K562 (cell line): Measurements from ENCODE around the gene PDPK1. TPM values are rescaled to one million over a fixed set of nuclear protein-coding genes. Genes with fewer than 3 reads are reported as not detected.

Source experiments
- ATAC-seq: fragments of 200-7000 bp; cut with Tn5 transposase; 3 replicates; pipeline ENCODE4 v1.9.1; 2020; ENCODE audit warnings: moderate library complexity
- BruUV-seq: library from RNA; stranded (reverse); fragments of 400-500 nt; replicated peaks from 2 replicates; lab custom pipeline; 2021; lab: Mats Ljungman, UMichigan
- CTCF ChIA-PET: fragments of 300-600 bp; formaldehyde crosslinking; extraction: SDS; loops from one replicate; lab custom pipeline; 2021; ENCODE audit warnings: low intra/inter-chr PET ratio; lab: Yijun Ruan, JAX
- POLR2A ChIA-PET: fragments of 300-600, 350-650 bp; sonication (Branson Sonifier 250); formaldehyde crosslinking; extraction: SDS; loops from one replicate; lab custom pipeline; 2021; ENCODE audit warnings: antibody characterized with exemption, inconsistent platforms; lab: Yijun Ruan, JAX
- DNase-seq, 4 experiments: peaks; one replicate each; pipeline versions ENCODE4 v3.0.0 to v3.0.0-alpha.2; 2011 to 2018; ENCODE audit warnings: low spot score in 3 of 4, mixed read lengths in 3 of 4; ENCODE audit errors: extremely low read depth in 1 of 4
- FAIRE-seq: peaks from 2 replicates; lab custom pipeline; 2011; peaks lifted over from hg19 to GRCh38; lab: Jason Lieb, UNC
- H2AFZ ChIP-seq: 2 replicates; pipeline ENCODE4 v1.6.0; 2011; ENCODE audit warnings: low read depth, low read length, control low read depth, inconsistent platforms
- H3K27ac ChIP-seq: fragments of 200-600 bp; 3 replicates; pipeline ENCODE4 v1.8.0; 2011; ENCODE audit warnings: low read depth, mild to moderate bottlenecking, control low read depth, inconsistent platforms, low read length, moderate library complexity, mixed read lengths; ENCODE audit errors: extremely low read depth
- H3K27me3 ChIP-seq, 2 experiments: fragments of 300-600 bp in 1 of 2; 2 replicates in 1 of 2; 3 replicates in 1 of 2; pipeline versions ENCODE4 v1.6.0 to v1.8.0; 2011; ENCODE audit warnings: inconsistent platforms in 2 of 2, low read length in 2 of 2, mild to moderate bottlenecking in 1 of 2, mixed read lengths in 1 of 2, moderate library complexity in 1 of 2; ENCODE audit not compliant: control insufficient read depth in 2 of 2, insufficient read depth in 2 of 2
- H3K36me3 ChIP-seq: fragments of 300-600 bp; 3 replicates; pipeline ENCODE4 v1.8.0; 2011; ENCODE audit warnings: mild to moderate bottlenecking, low read length, inconsistent platforms; ENCODE audit not compliant: control insufficient read depth, insufficient read depth
- H3K4me1 ChIP-seq, 2 experiments: fragments of 200-600 bp in 1 of 2; replicated peaks in 1 of 2; 2 replicates in 1 of 2; 3 replicates in 1 of 2; pipeline versions ENCODE4 v1.5.1 to v1.8.0; 2011; ENCODE audit warnings: inconsistent platforms in 2 of 2, low read length in 2 of 2, mild to moderate bottlenecking in 1 of 2, mixed read lengths in 1 of 2, moderate library complexity in 1 of 2; ENCODE audit not compliant: control insufficient read depth in 2 of 2, insufficient read depth in 2 of 2
- H3K4me2 ChIP-seq: 2 replicates; pipeline ENCODE4 v1.6.1; 2011; ENCODE audit warnings: low read length, control low read depth, inconsistent platforms, mixed read lengths; ENCODE audit not compliant: insufficient read depth
- H3K4me3 ChIP-seq: fragments of 200-600 bp; sonication (generic), shearing (Covaris generic); 2 replicates; pipeline ENCODE4 v1.5.1; 2016; ENCODE audit warnings: control low read depth, inconsistent platforms
- H3K79me2 ChIP-seq: fragments of 200-600 bp; 3 replicates; pipeline ENCODE4 v1.8.0; 2011; ENCODE audit warnings: low read length, inconsistent platforms; ENCODE audit not compliant: control insufficient read depth, insufficient read depth
- H3K9ac ChIP-seq, 2 experiments: 2 replicates each; pipeline versions ENCODE4 v1.6.0 to v1.6.1; 2011; ENCODE audit warnings: low read depth in 2 of 2, low read length in 2 of 2, control low read depth in 1 of 2, inconsistent platforms in 1 of 2, mild to moderate bottlenecking in 1 of 2, mixed read lengths in 1 of 2; ENCODE audit not compliant: insufficient read depth in 1 of 2
- H3K9me1 ChIP-seq: one replicate; pipeline ENCODE4 v1.6.0; 2011; ENCODE audit warnings: inconsistent platforms, mild to moderate bottlenecking, low read length, moderate library complexity; ENCODE audit not compliant: control insufficient read depth, insufficient read depth
- H3K9me3 ChIP-seq: replicated peaks from 2 replicates; pipeline ENCODE4 v1.5.1; 2011; ENCODE audit warnings: low read depth, low read length, inconsistent platforms; ENCODE audit not compliant: control insufficient read depth, insufficient read depth
- H4K20me1 ChIP-seq: replicated peaks from 2 replicates; pipeline ENCODE4 v1.6.1; 2011; ENCODE audit warnings: low read length, inconsistent platforms, mixed read lengths; ENCODE audit not compliant: control insufficient read depth, insufficient read depth
- GABPB2 ChIP-seq: fragments of 250-450 bp; sonication (Bioruptor Pico); conservative IDR thresholded peaks from 2 replicates; pipeline ENCODE4 v1.5.1; 2021; ENCODE audit warnings: mild to moderate bottlenecking
- KAT7 ChIP-seq: sonication (generic); formaldehyde crosslinking; IDR thresholded peaks from 2 replicates; pipeline ENCODE4 v1.8.0; 2022; ENCODE audit warnings: missing genetic modification reagents, mild to moderate bottlenecking, borderline replicate concordance
- MECOM ChIP-seq: fragments of 250-450 bp; sonication (Bioruptor Pico); IDR thresholded peaks from 2 replicates; pipeline ENCODE4 v1.8.0; 2022; ENCODE audit warnings: inconsistent platforms
- PHF21A ChIP-seq: fragments of 450-650 bp; IDR thresholded peaks from 2 replicates; pipeline ENCODE4 v1.6.1; 2017; ENCODE audit warnings: low read depth, borderline replicate concordance
- PHTF2 ChIP-seq: fragments of 250-450 bp; sonication (Bioruptor Pico); IDR thresholded peaks from 2 replicates; pipeline ENCODE4 v1.5.0; 2021; ENCODE audit warnings: mild to moderate bottlenecking
- POLR2G ChIP-seq: fragments of 200-400 bp; formaldehyde crosslinking; IDR thresholded peaks from 2 replicates; pipeline ENCODE4 v1.6.1; 2017; ENCODE audit warnings: low read depth, mild to moderate bottlenecking, antibody characterized with exemption, low read length, moderate library complexity
- ZC3H4 ChIP-seq: sonication (generic); formaldehyde crosslinking; IDR thresholded peaks from 2 replicates; pipeline ENCODE4 v1.9.0; 2021; ENCODE audit warnings: missing genetic modification reagents, borderline replicate concordance
- ZNF639 ChIP-seq, 2 experiments: fragments of 200-800 bp in 1 of 2; sonication (Bioruptor generic) in 1 of 2; sonication (generic) in 1 of 2; formaldehyde crosslinking in 1 of 2; IDR thresholded peaks in 1 of 2; conservative IDR thresholded peaks in 1 of 2; 2 replicates each; pipeline versions ENCODE4 v1.5.0 to v1.6.1; 2016 to 2020; ENCODE audit warnings: missing compliant biosample characterization in 1 of 2, missing genetic modification characterization in 1 of 2, missing genetic modification reagents in 1 of 2
- WGBS: fragments of 100-300 bp; shearing (Covaris generic); methylation state at CpG from one replicate; pipeline ENCODE4 v1.1.6; 2016; ENCODE audit warnings: low coverage, mixed read lengths; ENCODE audit not compliant: insufficient coverage; ENCODE audit errors: missing lambda C conversion rate; 5-methylcytosine and 5-hydroxymethylcytosine counted together
- in situ Hi-C: fragments of 300-500 bp; cut with MboI; formaldehyde crosslinking; loops from 4 replicates; pipeline ENCODE4 v1.15.0; 2018; ENCODE audit warnings: inconsistent platforms, mixed read lengths
- intact Hi-C: fragments of 100-400 bp; cut with micrococcal nuclease; formaldehyde crosslinking; loops from 2 replicates; pipeline ENCODE4 v1.14.2; 2022
- polyA plus RNA-seq, 8 experiments: library from polyadenylated mRNA; depleted of rRNA in 4 of 8; stranded (reverse) in 5 of 8; unstranded in 3 of 8; fragments of >200 nt; fragmentation: Nextera tagmentation in 2 of 8; fragmentation: Illumina TruSeq in 1 of 8; extraction: Ambion mirVana in 2 of 8; extraction: Trizol in 1 of 8; gene quantifications; 2 replicates each; pipeline versions ENCODE4 v1.2.1 to v1.2.3, GENCODE V29; 2011 to 2014; ENCODE audit warnings: inconsistent platforms in 1 of 8, missing spikeins in 1 of 8
- total RNA-seq, 7 experiments: library from RNA; depleted of rRNA in 6 of 7; stranded (reverse); fragments of >200 nt in 6 of 7; fragmentation: Illumina TruSeq in 2 of 7; extraction: Trizol in 2 of 7; gene quantifications; 2 replicates each; pipeline versions ENCODE4 v1.2.1 to v1.2.3, GENCODE V29; 2011 to 2021; ENCODE audit warnings: low replicate concordance in 1 of 7

The PDPK1 gene
- total and polyA plus RNA-seq, 9 of the 15 experiments (the other 6 are each of a cell fraction or from before 2014, with no cell fraction given): 4.0 to 37.2 (median 18.7) TPM

DNA sequence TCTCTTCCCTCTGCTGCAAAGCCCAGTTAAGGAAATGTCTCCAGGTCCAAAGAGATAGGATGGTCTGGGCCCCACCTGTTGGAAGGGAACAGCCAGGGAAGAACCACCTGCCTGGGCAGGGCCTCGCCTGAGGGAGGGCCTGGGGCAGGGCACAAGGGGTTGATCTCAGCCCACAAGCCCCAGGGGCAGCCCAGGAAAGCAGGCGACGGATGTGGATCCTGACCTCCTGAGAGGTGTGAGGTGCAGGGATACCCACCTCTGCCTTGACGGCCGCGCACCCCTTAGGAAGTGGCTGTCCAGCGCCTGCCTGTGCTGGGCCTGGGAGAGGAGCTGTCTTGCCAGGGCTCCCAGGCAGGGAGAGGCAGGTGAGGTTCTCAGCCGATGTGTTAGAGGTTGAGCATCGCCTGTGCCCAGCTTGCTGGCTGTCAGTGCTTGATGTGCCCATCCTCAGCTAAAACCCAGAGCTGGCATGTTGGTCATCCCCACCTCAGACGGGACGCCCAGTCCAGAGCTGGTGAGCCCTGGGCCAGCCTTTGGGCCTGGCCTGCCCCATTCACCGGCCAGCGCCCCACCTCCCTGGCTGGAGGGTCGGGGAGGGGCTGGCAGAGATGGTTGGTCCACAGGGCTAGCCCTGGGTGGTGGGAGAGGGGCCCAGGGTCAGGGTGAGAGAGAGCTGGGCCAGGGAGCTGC, 7.0 kb upstream of the PDPK1 start:
- CTCF ChIA-PET: no interaction called here
- POLR2A ChIA-PET: interaction anchor here (0.5 to 3.8 kb wide), 3 partner anchors 10 to 230 kb away, joined by 3 to 45 read pairs (median 3); partner anchors contain the start of gene AMDHD2
- no peaks in the 10 kb centered on the region for H3K79me2 ChIP-seq
- H3K9ac ChIP-seq: peak overlapping the region in 1 of 2 experiments; percentile 49; a peak in 1 of 4 replicates
- no peaks in the 10 kb centered on the region for H4K20me1 ChIP-seq
- intact Hi-C loops (no loop called here), in situ Hi-C loops (no loop called here)
- H3K36me3 ChIP-seq: peaks cover 49% of the 10 kb centered on the region; the same call in 2 of the 3 replicates
- H3K27ac ChIP-seq: no peak overlapping the region
- H2AFZ ChIP-seq: no peak overlapping the region
- ATAC-seq (no peak), DNase-seq (no peak), FAIRE-seq (no peak)
- peaks cover 7 to 63% of the 10 kb centered on the region in 2 experiments; a peak in 4 of 5 replicates for H3K4me1 ChIP-seq
- H3K9me1 ChIP-seq: peaks cover 3% of the 10 kb centered on the region
- no peaks in the 10 kb centered on the region for H3K27me3 ChIP-seq
- H3K4me3 ChIP-seq: no peak overlapping the region
- TF ChIP-seq POLR2G (peak; percentile 45), KAT7 (0 out of 2 replicates have a peak, but pooled peaks have one; percentile 16), GABPB2 (CRISPR knock-in tag) (no peak)
- no peaks in the 10 kb centered on the region for H3K9me3 ChIP-seq
- TSS peak; percentile 27 for BruUV-seq
- 92% methylated on average over 9 of the region's 14 CpGs for WGBS
- no peak overlapping the region for H3K4me2 ChIP-seq

GRCh38 chr16:2531371-2531695, 6.5 kb upstream of the PDPK1 start, which contains the start of gene CEMP1:
TSS of gene CEMP1 (minus strand) at chr16:2531408. CDS start at chr16:2531073, 335 bp downstream.
- ATAC-seq: no peak; the same call in 2 of the 3 replicates
- peaks cover 43% of the 10 kb centered on the region; the same call in 2 of the 3 replicates for H3K36me3 ChIP-seq
- intact Hi-C loops: no loop called here
- H3K4me3 ChIP-seq: peak within 1 kb of the TSS; percentile 51
- ChIA-PET POLR2A (interaction anchor here (0.5 to 3.8 kb wide), 3 partner anchors 10 to 260 kb away, joined by 3 to 45 read pairs (median 5); partner anchors contain the start of gene AMDHD2), CTCF (interaction anchor here (0.6 kb wide), 1 partner anchor 236 kb away, joined by 4 read pairs; no protein-coding TSS in a partner anchor)
- no peaks in the 10 kb centered on the region for H3K79me2 ChIP-seq
- H2AFZ ChIP-seq: peak within 1 kb of the TSS; percentile 94
- H3K9me1 ChIP-seq: peaks cover 3% of the 10 kb centered on the region
- H3K27ac ChIP-seq: peak within 1 kb of the TSS; percentile 70
- no peaks in the 10 kb centered on the region for H3K9me3 ChIP-seq
- no TSS peak for BruUV-seq
- H3K27me3 ChIP-seq: no peaks in the 10 kb centered on the region
- H3K9ac ChIP-seq: peak within 1 kb of the TSS; percentile 75 to 93
- H3K4me2 ChIP-seq: peak within 1 kb of the TSS; percentile 79
- no peak for FAIRE-seq
- H3K4me1 ChIP-seq: peaks cover 12 to 63% of the 10 kb centered on the region in 2 experiments; a peak in 4 of 5 replicates
- no peak for DNase-seq
- no peaks in the 10 kb centered on the region for H4K20me1 ChIP-seq
- 51% methylated on average over 5 of the region's 11 CpGs for WGBS
- TF ChIP-seq MECOM (CRISPR knock-in tag) (no peak), ZNF639 (CRISPR knock-in tag; conservative IDR thresholded peaks at IDR 0.05 in 1 of 2, IDR thresholded peaks at IDR 0.05 in 1 of 2) (no peak), PHTF2 (CRISPR knock-in tag) (0 out of 2 replicates have a peak, but pooled peaks have one; percentile 10), ZC3H4 (CRISPR knock-in tag) (peak; percentile 60; the same call in 1 of the 2 replicates), PHF21A (no peak)
- in situ Hi-C loops: no loop called here
